OCI-LY3 (cell line): ENCODE results near the gene CNNM2.

Source experiments
- H2AFZ ChIP-seq: fragments of 200-600, 300-600 bp; shearing (Covaris generic); 2 replicates; pipeline ENCODE4 v1.6.0; 2014; ENCODE audit warnings: antibody characterized with exemption, low read depth, low read length
- H3K27ac ChIP-seq: fragments of 200-600, 300-600 bp; sonication (generic); 2 replicates; pipeline ENCODE4 v1.5.1; 2014; ENCODE audit warnings: mild to moderate bottlenecking, low read length, moderate library complexity, mixed read lengths
- H3K27me3 ChIP-seq: fragments of 200-600, 300-600 bp; sonication (generic); 2 replicates; pipeline ENCODE4 v1.6.1; 2014; ENCODE audit warnings: low read depth, low read length, mixed read lengths
- H3K36me3 ChIP-seq: fragments of 200-600, 300-600 bp; sonication (generic); replicated peaks from 2 replicates; pipeline ENCODE3; 2014; ENCODE audit warnings: low read depth, low read length, mixed read lengths
- H3K4me1 ChIP-seq: fragments of 300-600, 200-600 bp; sonication (generic); 2 replicates; pipeline ENCODE4 v1.6.1; 2014; ENCODE audit warnings: low read length, mixed read lengths
- H3K4me2 ChIP-seq: fragments of 200-600, 300-600 bp; sonication (generic); 2 replicates; pipeline ENCODE4 v1.6.1; 2014; ENCODE audit warnings: low read length, mixed read lengths
- H3K4me3 ChIP-seq: fragments of 300-600, 200-600 bp; sonication (generic); 2 replicates; pipeline ENCODE4 v1.5.1; 2014; ENCODE audit warnings: antibody characterized with exemption, mild to moderate bottlenecking, low read length, moderate library complexity
- H3K79me2 ChIP-seq: fragments of 300-600, 200-600 bp; shearing (Covaris generic); 2 replicates; pipeline ENCODE4 v1.6.1; 2014; ENCODE audit warnings: mild to moderate bottlenecking, low read length, mixed read lengths
- H3K9ac ChIP-seq: fragments of 300-600, 200-600 bp; shearing (Covaris generic); 2 replicates; pipeline ENCODE4 v1.6.0; 2014; ENCODE audit warnings: mild to moderate bottlenecking, low read length, moderate library complexity
- H3K9me3 ChIP-seq: fragments of 200-600, 300-600 bp; shearing (Covaris generic); 2 replicates; pipeline ENCODE4 v1.6.1; 2014; ENCODE audit warnings: low read length, mixed read lengths; ENCODE audit not compliant: insufficient read depth
- H4K20me1 ChIP-seq: fragments of 200-600, 300-600 bp; sonication (generic); 2 replicates; pipeline ENCODE4 v1.6.1; 2016; ENCODE audit warnings: low read length, mixed read lengths; ENCODE audit not compliant: insufficient read depth
- EZH2phosphoT487 ChIP-seq: fragments of 200-600 bp; shearing (Covaris generic); IDR thresholded peaks from 2 replicates; pipeline ENCODE4 v1.6.1; 2018; ENCODE audit warnings: antibody characterized with exemption, mixed run types, low read depth
- TF ChIP-seq, protein P1 (sequence below): fragments of 200-600, 300-600 bp; sonication (generic); IDR thresholded peaks from 2 replicates; pipeline ENCODE4 v1.5.1; 2014; ENCODE audit warnings: antibody characterized with exemption, low read length, low read depth

CNNM2 gene

DNA sequence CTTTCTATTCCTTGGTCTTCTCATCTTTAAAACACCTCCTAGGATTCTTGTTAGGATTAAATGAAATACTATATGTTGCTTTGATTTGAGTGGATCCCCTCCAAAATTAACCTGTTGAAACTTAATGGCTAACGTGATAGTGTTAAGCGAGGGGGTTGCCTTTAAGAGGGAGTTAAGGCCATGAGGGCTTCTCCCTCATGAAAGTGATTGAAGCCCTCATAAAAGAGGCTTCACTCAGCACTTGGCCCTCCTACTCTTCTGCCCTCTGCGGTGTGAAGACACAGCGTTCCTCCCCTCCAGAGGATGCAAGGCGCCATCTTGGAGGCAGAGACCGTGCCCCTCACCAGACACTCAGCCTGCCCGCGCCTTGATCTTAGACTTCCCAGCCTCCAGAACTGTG, 46.6 kb downstream of the CNNM2 start:
- Histone ChIP-seq H2AFZ (no peak overlapping the region), H4K20me1 (no peaks in the 10 kb centered on the region), H3K27me3 (no peaks in the 10 kb centered on the region), H3K36me3 (no peaks in the 10 kb centered on the region), H3K79me2 (no peaks in the 10 kb centered on the region), H3K4me2 (no peak overlapping the region), H3K4me1 (no peaks in the 10 kb centered on the region), H3K9me3 (no peaks in the 10 kb centered on the region), H3K4me3 (no peak overlapping the region), H3K9ac (no peak overlapping the region), H3K27ac (no peak overlapping the region)
- TF ChIP-seq, protein P1, sequence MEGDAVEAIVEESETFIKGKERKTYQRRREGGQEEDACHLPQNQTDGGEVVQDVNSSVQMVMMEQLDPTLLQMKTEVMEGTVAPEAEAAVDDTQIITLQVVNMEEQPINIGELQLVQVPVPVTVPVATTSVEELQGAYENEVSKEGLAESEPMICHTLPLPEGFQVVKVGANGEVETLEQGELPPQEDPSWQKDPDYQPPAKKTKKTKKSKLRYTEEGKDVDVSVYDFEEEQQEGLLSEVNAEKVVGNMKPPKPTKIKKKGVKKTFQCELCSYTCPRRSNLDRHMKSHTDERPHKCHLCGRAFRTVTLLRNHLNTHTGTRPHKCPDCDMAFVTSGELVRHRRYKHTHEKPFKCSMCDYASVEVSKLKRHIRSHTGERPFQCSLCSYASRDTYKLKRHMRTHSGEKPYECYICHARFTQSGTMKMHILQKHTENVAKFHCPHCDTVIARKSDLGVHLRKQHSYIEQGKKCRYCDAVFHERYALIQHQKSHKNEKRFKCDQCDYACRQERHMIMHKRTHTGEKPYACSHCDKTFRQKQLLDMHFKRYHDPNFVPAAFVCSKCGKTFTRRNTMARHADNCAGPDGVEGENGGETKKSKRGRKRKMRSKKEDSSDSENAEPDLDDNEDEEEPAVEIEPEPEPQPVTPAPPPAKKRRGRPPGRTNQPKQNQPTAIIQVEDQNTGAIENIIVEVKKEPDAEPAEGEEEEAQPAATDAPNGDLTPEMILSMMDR, result no peak
- no peak for TF ChIP-seq EZH2phosphoT487

DNA sequence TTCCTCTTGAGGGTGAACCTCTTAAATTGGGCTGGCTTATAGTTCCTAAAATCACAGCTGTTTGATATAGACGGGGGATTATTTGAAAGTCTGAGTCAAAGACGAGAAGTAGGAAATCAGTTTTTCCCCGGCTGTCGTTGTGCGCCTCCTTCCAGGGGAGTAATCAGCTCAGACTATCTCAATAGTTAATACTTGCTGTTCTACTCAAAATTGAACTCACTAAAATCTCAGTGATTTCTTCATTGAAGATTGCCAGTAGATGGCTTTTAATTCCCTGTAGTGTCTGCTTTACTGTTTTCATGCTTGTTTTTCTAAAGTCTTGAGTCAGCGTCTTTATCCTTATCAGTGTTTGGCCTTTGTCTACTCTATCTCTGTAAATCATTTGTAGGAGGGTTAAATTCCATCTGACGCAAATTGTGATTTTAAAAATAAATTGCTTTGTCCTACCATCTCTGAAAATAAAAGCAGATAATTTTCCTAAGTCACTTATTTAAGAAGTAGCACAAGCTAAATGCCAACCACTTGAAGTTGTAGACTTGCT, 47.3 kb downstream of the CNNM2 start:
- no peak overlapping the region for H3K9ac ChIP-seq
- no peaks in the 10 kb centered on the region for H3K36me3 ChIP-seq
- H3K4me1 ChIP-seq, result no peaks in the 10 kb centered on the region
- H3K79me2 ChIP-seq, result no peaks in the 10 kb centered on the region
- H3K9me3 ChIP-seq, result no peaks in the 10 kb centered on the region
- H3K4me2 ChIP-seq, result no peak overlapping the region
- H2AFZ ChIP-seq, result no peak overlapping the region
- no peak overlapping the region for H3K27ac ChIP-seq
- H4K20me1 ChIP-seq, result no peaks in the 10 kb centered on the region
- TF ChIP-seq EZH2phosphoT487, result no peak
- TF ChIP-seq, protein P1, result no peak
- H3K27me3 ChIP-seq, result no peaks in the 10 kb centered on the region
- H3K4me3 ChIP-seq, result no peak overlapping the region

DNA sequence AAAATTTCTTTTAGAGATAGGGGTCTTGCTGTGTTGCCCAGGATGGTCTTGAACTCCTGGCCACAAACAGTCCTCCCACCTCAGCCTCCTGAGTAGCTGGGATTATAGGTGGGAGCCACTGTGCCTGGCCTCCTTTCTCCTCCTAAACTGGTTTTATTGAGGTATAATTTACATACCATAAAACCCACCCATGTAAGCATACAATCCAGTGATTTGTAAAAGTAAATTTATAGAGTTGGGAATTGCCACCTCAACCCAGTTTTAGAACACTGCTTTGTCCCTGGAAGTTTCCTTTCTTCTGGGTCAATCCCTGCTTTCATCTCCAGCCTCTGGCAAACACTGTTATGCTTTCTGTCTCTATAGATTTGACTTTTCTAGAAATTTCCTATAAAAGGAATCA, 49.0 kb downstream of the CNNM2 start:
- H3K4me1 ChIP-seq, result peaks cover 2% of the 10 kb centered on the region
- TF ChIP-seq EZH2phosphoT487, result no peak
- TF ChIP-seq, protein P1, result no peak
- H2AFZ ChIP-seq, result no peak overlapping the region
- no peaks in the 10 kb centered on the region for H4K20me1 ChIP-seq
- H3K4me2 ChIP-seq, result no peak overlapping the region
- H3K27me3 ChIP-seq, result no peaks in the 10 kb centered on the region
- no peaks in the 10 kb centered on the region for H3K79me2 ChIP-seq
- no peak overlapping the region for H3K27ac ChIP-seq
- no peak overlapping the region for H3K4me3 ChIP-seq
- no peaks in the 10 kb centered on the region for H3K36me3 ChIP-seq
- H3K9me3 ChIP-seq, result no peaks in the 10 kb centered on the region
- no peak overlapping the region for H3K9ac ChIP-seq

- TF ChIP-seq, protein P1, result no peak
- no peak for TF ChIP-seq EZH2phosphoT487
- Histone ChIP-seq H2AFZ (no peak overlapping the region), H3K27ac (no peak overlapping the region), H3K79me2 (no peaks in the 10 kb centered on the region), H3K9ac (no peak overlapping the region), H3K4me2 (no peak overlapping the region), H3K4me3 (no peak overlapping the region), H3K4me1 (peaks cover 10% of the 10 kb centered on the region), H3K27me3 (no peaks in the 10 kb centered on the region), H4K20me1 (no peaks in the 10 kb centered on the region), H3K9me3 (no peaks in the 10 kb centered on the region), H3K36me3 (no peaks in the 10 kb centered on the region)
Observed at GRCh38 chr10:102970562-102971340, 52.7 kb downstream of the CNNM2 start.
